ENCODE data around the gene CUL9.

DNA sequence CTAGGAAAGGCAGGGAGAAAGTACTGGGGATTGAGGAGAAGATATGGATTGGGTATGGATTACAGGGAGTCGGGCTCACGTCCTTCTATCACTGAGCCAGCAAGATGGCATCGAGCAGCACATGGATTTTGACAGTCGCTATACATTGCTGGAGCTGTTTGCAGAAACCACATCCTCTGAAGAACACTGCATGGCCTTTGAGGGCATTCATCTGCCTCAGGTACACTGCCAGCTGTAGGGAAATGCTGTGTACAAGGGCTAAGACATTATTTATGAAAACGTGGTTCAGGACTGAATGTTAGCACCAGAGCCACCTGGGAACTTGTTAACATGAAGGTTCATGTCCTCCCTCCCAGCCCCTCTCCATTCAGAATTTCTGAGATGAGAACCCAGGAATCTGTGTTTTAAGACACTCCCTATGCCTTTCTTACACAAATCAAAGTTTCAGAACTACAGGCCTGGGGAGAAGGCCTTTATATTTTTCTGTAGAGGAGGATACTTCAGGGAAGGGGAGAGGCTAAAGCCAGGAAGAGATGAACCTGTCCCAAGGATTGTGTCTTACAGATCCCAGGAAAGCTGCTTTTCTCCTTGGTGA lies 3.5 kb downstream of the CUL9 start:
- no peak for TF ChIP-seq EZH2 (IDR thresholded peaks at IDR 0.05; ENCODE audit: low read length)
- TF ChIP-seq CTCF (optimal IDR thresholded peaks at IDR 0.05 in 1 of 3, IDR thresholded peaks at IDR 0.05 in 1 of 3, conservative IDR thresholded peaks at IDR 0.05 in 1 of 3; ENCODE audit: extremely low read depth in 1 of 3, insufficient read depth in 2 of 3, low read length in 3 of 3): no peak
